HG02588 (cell line): ENCODE data around the gene S100A14.

Experiments used
- ATAC-seq: cut with Tn5 transposase; IDR thresholded peaks from one replicate; pipeline ENCODE4 v1.9.1; 2021; ENCODE audit warnings: mild to moderate bottlenecking, moderate library complexity; ENCODE audit not compliant: unreplicated experiment

Gene S100A14

DNA sequence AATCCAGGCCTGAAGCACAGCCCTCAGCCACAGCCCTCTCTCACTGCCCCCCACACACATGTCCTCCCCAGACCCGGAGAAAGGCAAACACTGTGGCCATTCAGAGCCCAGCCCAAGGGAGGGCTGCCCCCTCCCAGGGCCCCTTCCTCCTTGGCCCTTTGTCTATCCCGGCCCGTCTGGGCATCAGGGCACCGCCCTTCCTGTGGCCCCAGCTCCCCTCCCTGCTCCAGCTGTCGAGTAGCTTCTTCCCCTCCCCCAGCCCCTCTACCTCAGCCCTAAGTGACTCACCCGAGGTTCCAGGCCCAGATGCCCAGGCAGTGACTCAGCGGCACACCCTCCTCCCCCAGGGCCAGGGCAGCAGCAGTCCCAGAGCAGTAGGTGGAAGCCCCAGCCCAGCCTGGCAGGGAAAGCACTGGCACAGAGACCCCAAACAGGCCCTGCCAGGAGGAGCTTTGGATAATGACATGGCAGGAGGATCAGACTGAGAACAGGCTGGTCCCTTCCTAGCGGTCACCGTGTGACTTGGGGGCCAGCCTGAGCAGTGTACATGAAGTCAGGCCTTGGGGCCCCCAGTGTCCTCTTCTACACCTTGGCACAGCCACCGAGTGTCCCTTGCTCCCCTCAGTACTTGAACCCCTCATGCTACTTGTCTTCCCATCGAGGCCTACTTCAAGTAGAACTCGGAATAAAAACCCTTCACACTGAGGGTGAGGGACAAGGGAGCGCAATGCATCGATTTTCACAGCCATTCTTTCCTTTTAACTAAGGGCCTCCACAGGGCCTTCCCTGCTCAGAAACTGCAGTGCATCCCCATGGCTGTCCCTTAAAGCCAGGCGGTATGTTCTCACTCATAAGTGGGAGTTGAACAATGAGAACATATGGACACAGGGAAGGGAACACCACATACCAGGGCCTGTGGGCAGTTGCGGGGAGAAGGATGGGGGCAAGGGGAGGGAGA, 49.4 kb downstream of the S100A14 start:
- no peak for ATAC-seq

DNA sequence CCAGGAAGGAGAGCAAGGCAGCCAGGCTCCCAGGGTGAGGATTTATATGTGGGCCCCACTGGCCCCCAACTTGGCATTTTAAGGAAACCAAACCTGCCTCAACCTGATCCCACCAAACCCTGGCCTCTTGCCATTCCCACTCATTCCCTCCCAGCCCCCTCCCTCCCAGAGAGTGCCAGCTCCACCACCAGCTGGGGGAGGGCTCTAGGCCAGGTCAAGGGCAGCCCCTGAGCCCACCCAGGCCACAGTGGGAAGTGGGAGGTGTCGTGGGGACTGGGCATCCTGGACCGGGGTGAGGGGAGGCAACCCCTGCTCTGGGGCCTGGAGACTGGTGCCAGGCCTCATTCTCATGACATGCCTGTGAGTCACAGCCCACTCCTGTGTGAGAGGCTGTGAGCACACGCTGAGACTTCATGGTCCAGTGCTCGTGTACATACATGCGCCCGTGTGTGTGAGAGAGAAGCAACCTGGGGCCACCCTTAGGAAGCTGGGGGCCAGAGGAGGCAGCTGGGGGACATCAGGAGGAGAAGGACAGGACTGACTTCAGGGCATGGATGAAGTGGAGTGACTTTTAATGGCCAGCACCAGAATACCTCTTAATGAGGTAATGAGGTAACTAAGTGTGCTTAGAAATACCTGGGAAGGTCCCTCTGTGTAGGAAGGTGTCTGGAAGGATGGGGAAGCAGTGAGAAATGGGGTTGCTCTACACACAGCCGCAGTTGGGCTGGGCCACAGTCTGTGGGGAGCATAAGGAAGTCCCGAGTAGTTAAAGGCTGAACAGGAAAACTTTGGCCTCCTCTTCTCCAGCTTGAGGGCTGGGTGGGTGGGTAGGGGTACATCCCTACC, 50.4 kb downstream of the S100A14 start, which contains the start of gene S100A2:
Gene S100A2 (minus strand): TSS at position 316 of the 846 bp plus-strand sequence. CDS start 1,967 bp downstream, outside the sequence.
- no peak for ATAC-seq
